NCI-H1092 (cell line): ENCODE data around the gene ATP10A.

Source experiments
- DNase-seq: peaks from one replicate; lab custom pipeline; 2025; lab: John Stamatoyannopoulos, UW

ATP10A gene

GRCh38 chr15:25705433-25706115, 157.6 kb downstream of the ATP10A start:
- DNase-seq: no peak

DNA sequence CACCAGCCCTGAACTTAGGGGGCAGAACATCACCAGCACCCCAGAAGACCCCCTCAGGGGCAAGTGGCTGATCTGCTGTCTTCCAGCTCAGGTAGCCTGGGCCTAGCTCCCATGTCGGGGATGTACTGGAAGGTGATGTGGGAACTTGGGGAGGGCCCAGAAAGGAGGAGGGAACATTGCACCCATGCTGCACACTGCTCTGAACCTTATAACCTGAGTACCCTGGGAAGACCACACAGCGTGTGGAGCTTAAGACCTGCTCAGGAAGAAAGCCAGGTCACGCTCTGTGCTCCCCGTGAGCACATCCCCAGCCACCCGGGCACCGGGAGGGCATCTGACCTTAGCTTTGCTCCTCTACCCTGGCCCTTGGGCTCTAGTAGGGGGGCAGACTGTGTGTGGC, 159.4 kb downstream of the ATP10A start:
- DNase-seq: no peak

GRCh38 chr15:25701721-25702465, 161.2 kb downstream of the ATP10A start:
- no peak for DNase-seq

DNA sequence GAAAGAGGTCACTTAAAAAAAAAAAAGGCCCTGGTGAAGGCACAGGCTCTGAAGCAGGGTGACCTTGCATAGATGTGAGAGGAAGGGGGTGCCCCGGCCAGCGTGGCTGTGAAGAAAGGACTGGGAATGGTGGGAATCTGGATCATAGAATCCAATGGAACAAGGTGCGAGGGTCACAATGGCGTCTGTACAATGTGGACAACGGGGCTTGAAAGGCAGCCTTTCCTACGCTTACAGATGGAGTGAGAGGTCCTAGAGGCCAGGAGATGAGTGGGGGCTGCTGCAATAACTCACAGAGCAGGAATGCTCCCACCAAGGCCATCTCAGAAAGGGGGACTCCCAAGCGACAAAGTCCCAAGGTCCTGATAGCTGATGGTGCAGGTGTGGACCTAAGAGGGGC, 162.2 kb downstream of the ATP10A start:
- DNase-seq: no peak

GRCh38 chr15:25697586-25697985, 165.5 kb downstream of the ATP10A start:
- DNase-seq: no peak

GRCh38 chr15:25695875-25696760, 167.0 kb downstream of the ATP10A start:
- no peak for DNase-seq

- no peak for DNase-seq
Observed at GRCh38 chr15:25694823-25695312, 168.3 kb downstream of the ATP10A start.

DNA sequence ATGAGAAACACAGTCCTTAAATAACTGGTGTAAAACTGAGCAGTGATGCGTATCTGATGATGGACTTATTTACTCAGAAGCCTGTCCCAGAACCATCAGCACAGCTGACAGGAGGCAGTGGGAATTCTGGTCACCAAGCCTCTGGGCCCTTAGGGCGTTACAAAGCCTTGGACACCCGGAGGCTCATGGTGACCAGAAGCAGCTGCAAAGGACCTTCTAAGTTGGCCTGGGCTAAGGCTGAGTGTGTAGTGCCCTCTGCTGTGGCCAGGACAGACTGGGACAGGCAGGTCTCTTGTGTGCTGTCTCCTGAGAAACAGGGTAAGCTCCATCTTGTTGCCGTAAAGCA, 168.9 kb downstream of the ATP10A start:
- DNase-seq: no peak

DNA sequence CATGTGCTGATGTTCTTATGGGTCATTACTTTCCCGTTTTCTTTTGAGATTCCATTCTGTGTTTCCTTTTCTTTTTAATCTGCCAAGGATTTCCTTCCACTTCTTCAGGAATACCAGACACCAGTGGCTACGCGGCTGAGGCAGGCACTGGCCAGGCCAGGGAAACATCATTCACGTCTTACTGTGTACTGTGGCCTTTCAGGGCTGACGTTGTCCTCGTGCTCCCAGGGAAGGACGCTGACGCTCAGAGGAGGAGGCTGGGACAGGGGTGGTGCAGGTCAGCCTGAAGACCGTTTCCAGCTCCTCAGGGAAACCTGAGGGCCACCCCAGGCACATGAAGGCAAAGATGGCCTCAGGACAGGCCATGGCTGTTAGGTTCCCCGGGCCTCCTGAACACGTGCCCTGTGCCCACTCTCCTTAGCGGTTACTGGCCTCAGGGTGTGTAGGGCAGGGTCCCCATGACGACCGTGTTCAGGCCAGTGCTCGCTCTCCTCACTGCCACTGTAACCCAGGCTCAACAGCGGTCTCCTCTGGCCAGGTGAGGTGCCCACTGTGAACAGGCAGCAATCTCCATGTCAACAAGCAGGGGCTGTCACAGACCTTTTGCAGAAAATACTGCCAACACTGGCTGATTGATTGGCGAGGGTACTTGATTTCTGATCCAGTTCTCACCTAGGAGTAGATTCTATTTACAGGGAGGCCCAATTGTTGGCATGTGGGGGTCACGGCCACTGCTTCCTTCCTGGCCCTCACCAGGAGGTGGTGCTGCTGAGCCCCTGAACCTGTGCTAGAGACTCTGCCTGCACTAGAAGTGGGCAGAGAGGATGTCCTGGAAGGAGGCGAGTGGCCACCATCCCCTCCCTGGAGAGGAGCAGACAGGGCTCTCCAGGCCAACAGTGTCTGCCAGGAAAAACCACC, 169.5 kb downstream of the ATP10A start:
- DNase-seq: peak; percentile 6

- no peak for DNase-seq
Observed at GRCh38 chr15:25691544-25692430, 171.3 kb downstream of the ATP10A start.

GRCh38 chr15:25690673-25691543, 172.2 kb downstream of the ATP10A start:
- no peak for DNase-seq

GRCh38 chr15:25689592-25689991, 173.5 kb downstream of the ATP10A start:
- no peak for DNase-seq

DNA sequence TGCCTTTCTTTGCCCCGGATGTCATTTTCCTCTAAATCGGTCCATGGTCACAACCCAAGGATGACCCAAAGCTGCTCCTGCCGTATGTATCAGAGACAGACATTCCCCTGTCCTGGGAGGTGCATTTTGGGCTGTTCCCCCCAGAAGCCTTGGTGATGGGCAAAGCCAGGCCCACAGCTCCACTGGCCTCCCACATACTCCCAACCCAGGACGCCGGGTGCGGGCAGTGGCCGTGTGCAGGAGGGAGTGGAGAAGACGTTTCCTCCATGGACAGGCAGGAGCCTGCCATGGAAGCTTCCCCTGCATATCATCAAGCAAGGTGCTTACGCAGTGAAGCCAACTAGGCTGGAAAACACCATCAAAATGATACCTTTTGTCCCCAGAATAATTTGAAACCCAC, 175.0 kb downstream of the ATP10A start:
- DNase-seq: no peak

GRCh38 chr15:25687689-25688088, 175.4 kb downstream of the ATP10A start:
- DNase-seq: no peak

- no peak for DNase-seq
Observed at GRCh38 chr15:25687276-25687675, 175.9 kb downstream of the ATP10A start.

- DNase-seq: no peak
Observed at GRCh38 chr15:25686780-25687179, 176.3 kb downstream of the ATP10A start.

- no peak for DNase-seq
Observed at GRCh38 chr15:25684521-25685431, 178.4 kb downstream of the ATP10A start.

- no peak for DNase-seq
Observed at GRCh38 chr15:25683911-25684310, 179.2 kb downstream of the ATP10A start.
